Smooth muscle cell of the brain vasculature (primary cell): Measurements from ENCODE around the gene MVB12A.

Experiments used
- DNase-seq: peaks from one replicate; pipeline ENCODE4 v3.0.0-alpha.2; 2012; ENCODE audit warnings: low read depth, low spot score

The MVB12A gene

GRCh38 chr19:17404621-17405249 lies 15.1 kb upstream of the MVB12A start:
- no peak for DNase-seq

GRCh38 chr19:17405250-17406045 lies 14.4 kb upstream of the MVB12A start, which contains the start of gene BST2:
TSS of gene BST2 (minus strand) at chr19:17405630. CDS start at chr19:17405575, 55 bp downstream.
- DNase-seq = no peak

GRCh38 chr19:17406046-17406886 lies 13.6 kb upstream of the MVB12A start:
- peak; percentile 45 for DNase-seq

GRCh38 chr19:17406887-17407196 lies 13.0 kb upstream of the MVB12A start:
- DNase-seq = no peak

GRCh38 chr19:17409990-17410389 lies 9.9 kb upstream of the MVB12A start:
- DNase-seq = no peak

- no peak for DNase-seq
Observed at GRCh38 chr19:17411801-17412200, 8.0 kb upstream of the MVB12A start.

GRCh38 chr19:17414097-17414496 lies 5.8 kb upstream of the MVB12A start:
- DNase-seq = no peak

- DNase-seq = no peak
Observed at GRCh38 chr19:17415121-17415520, 4.7 kb upstream of the MVB12A start.

- DNase-seq = no peak
Observed at GRCh38 chr19:17418710-17419109, 1.1 kb upstream of the MVB12A start.

- no peak for DNase-seq
Observed at GRCh38 chr19:17419154-17419620, 660 bp upstream of the MVB12A start.

- DNase-seq = no peak
Observed at GRCh38 chr19:17420475-17420924, 653 bp downstream of the MVB12A start.

GRCh38 chr19:17421942-17422341 lies 2.1 kb downstream of the MVB12A start:
- DNase-seq = no peak

GRCh38 chr19:17423429-17424208 lies 3.8 kb downstream of the MVB12A start:
- DNase-seq = no peak

- DNase-seq = no peak
Observed at GRCh38 chr19:17424743-17425365, 5.0 kb downstream of the MVB12A start.

- DNase-seq = no peak
Observed at GRCh38 chr19:17429641-17430113, 9.8 kb downstream of the MVB12A start.

- no peak for DNase-seq
Observed at GRCh38 chr19:17431417-17431816, 11.6 kb downstream of the MVB12A start.

GRCh38 chr19:17435218-17435617 lies 15.4 kb downstream of the MVB12A start:
- DNase-seq = no peak

GRCh38 chr19:17436094-17436873 lies 16.4 kb downstream of the MVB12A start:
- DNase-seq = no peak

- no peak for DNase-seq
Observed at GRCh38 chr19:17436874-17437267, 17.0 kb downstream of the MVB12A start.
